HCT116 (cell line): ENCODE measurements around the gene ERP27. TPM values are rescaled to one million over a fixed set of nuclear protein-coding genes. Genes with fewer than 3 reads are reported as not detected.

Source experiments
- ATAC-seq: fragments of 200-7000 bp; cut with Tn5 transposase; 2 replicates; pipeline ENCODE4 v1.9.1; 2020; ENCODE audit warnings: mild to moderate bottlenecking, moderate library complexity
- BruUV-seq: library from RNA; stranded (reverse); fragments of 400-500 nt; replicated peaks from 2 replicates; lab custom pipeline; 2021; lab: Mats Ljungman, UMichigan
- CTCF ChIA-PET: fragments of 300-600 bp; sonication (Branson Sonifier 250); formaldehyde crosslinking; loops from one replicate; lab custom pipeline; 2021; ENCODE audit warnings: antibody characterized with exemption; lab: Charles Lee
- POLR2A ChIA-PET: fragments of 300-600, 350-600 bp; sonication (Branson Sonifier 250); formaldehyde crosslinking; loops from one replicate; lab custom pipeline; 2021; ENCODE audit warnings: antibody characterized with exemption; lab: Charles Lee
- RAD21 ChIA-PET, 2 experiments: fragments of 300-600 bp; sonication (Branson Sonifier 250); formaldehyde crosslinking; loops; one replicate each; lab custom pipeline; 2023; ENCODE audit warnings: low total read pairs in 2 of 2; ENCODE audit not compliant: uncharacterized antibody in 2 of 2, unreplicated experiment in 2 of 2, low non-redundant PET in 1 of 2; lab: Charles Lee
- DNase-seq: peaks from one replicate; pipeline ENCODE4 v3.0.0-alpha.2; 2010; ENCODE audit warnings: low read depth, low spot score
- H2AFZ ChIP-seq: fragments of 200-600 bp; shearing (Covaris generic), sonication (generic); 2 replicates; pipeline ENCODE4 v1.6.1; 2017; ENCODE audit warnings: low read depth, mixed run types, mixed read lengths, antibody characterized with exemption, low read length; ENCODE audit not compliant: poor library complexity, severe bottlenecking
- H3K27ac ChIP-seq: 2 replicates; pipeline ENCODE4 v1.5.1; 2012; ENCODE audit warnings: low read depth, low read length
- H3K27me3 ChIP-seq: fragments of 200-600 bp; sonication (generic); 2 replicates; pipeline ENCODE4 v1.6.1; 2016; ENCODE audit warnings: mixed run types, low read length, mixed read lengths; ENCODE audit not compliant: insufficient read depth
- H3K36me3 ChIP-seq, 2 experiments: fragments of 200-500 bp in 1 of 2; fragments of 200-600 bp in 1 of 2; sonication (Bioruptor generic) in 1 of 2; sonication (generic) in 1 of 2; 2 replicates each; pipeline versions ENCODE4 v1.5.1 to v1.6.1; 2014 to 2016; ENCODE audit warnings: low read length in 2 of 2, inconsistent platforms in 1 of 2, mixed read lengths in 1 of 2, mixed run types in 1 of 2; ENCODE audit not compliant: insufficient read depth in 2 of 2, control insufficient read depth in 1 of 2
- H3K4me1 ChIP-seq, 2 experiments: fragments of 200-600 bp in 1 of 2; sonication (generic) in 1 of 2; 2 replicates each; pipeline versions ENCODE4 v1.5.1 to v1.6.1; 2012 to 2017; ENCODE audit warnings: low read length in 2 of 2, inconsistent platforms in 1 of 2, mild to moderate bottlenecking in 1 of 2, mixed read lengths in 1 of 2, mixed run types in 1 of 2, moderate library complexity in 1 of 2; ENCODE audit not compliant: insufficient read depth in 2 of 2, control insufficient read depth in 1 of 2
- H3K4me2 ChIP-seq: fragments of 200-600 bp; sonication (generic); 2 replicates; pipeline ENCODE4 v1.6.1; 2017; ENCODE audit warnings: mixed run types, low read length, mixed read lengths
- H3K4me3 ChIP-seq, 2 experiments: fragments of 200-600 bp in 1 of 2; sonication (generic) in 1 of 2; replicated peaks in 1 of 2; 2 replicates each; pipeline ENCODE4 v1.5.1; 2011 to 2016; ENCODE audit warnings: low read length in 2 of 2, control low read depth in 1 of 2, low read depth in 1 of 2, mild to moderate bottlenecking in 1 of 2, mixed read lengths in 1 of 2, mixed run types in 1 of 2
- H3K79me2 ChIP-seq: fragments of 200-600 bp; sonication (generic); 2 replicates; pipeline ENCODE4 v1.6.1; 2017; ENCODE audit warnings: mild to moderate bottlenecking, mixed run types, low read length, moderate library complexity, mixed read lengths; ENCODE audit not compliant: insufficient read depth
- H3K9ac ChIP-seq: fragments of 200-600 bp; sonication (generic); 2 replicates; pipeline ENCODE4 v1.6.1; 2016; ENCODE audit warnings: low read length, mixed read lengths
- H3K9me2 ChIP-seq: fragments of 200-600 bp; sonication (generic), shearing (Covaris generic); 2 replicates; pipeline ENCODE4 v1.6.1; 2017; ENCODE audit warnings: mixed run types, mild to moderate bottlenecking, moderate library complexity; ENCODE audit not compliant: insufficient read depth
- H3K9me3 ChIP-seq, 2 experiments: fragments of 200-500 bp in 1 of 2; fragments of 200-600 bp in 1 of 2; sonication (Bioruptor generic) in 1 of 2; sonication (generic) in 1 of 2; 2 replicates each; pipeline ENCODE4 v1.6.1; 2014 to 2017; ENCODE audit warnings: low read length in 2 of 2, mixed read lengths in 2 of 2, inconsistent platforms in 1 of 2, low read depth in 1 of 2, mild to moderate bottlenecking in 1 of 2, mixed run types in 1 of 2, moderate library complexity in 1 of 2; ENCODE audit not compliant: control insufficient read depth in 1 of 2, insufficient read depth in 1 of 2
- H4K20me1 ChIP-seq: fragments of 200-600 bp; sonication (generic), shearing (Covaris generic); 2 replicates; pipeline ENCODE4 v1.6.1; 2017; ENCODE audit warnings: mixed run types, mild to moderate bottlenecking, moderate library complexity; ENCODE audit not compliant: insufficient read depth
- EGR1 ChIP-seq: IDR thresholded peaks from 2 replicates; pipeline ENCODE4 v1.6.1; 2012; ENCODE audit warnings: low read depth
- EZH2 ChIP-seq: fragments of 200-600 bp; sonication (generic); IDR thresholded peaks from 2 replicates; pipeline ENCODE4 v1.6.1; 2017; ENCODE audit warnings: antibody characterized with exemption, mixed run types
- EZH2phosphoT487 ChIP-seq: fragments of 200-600 bp; IDR thresholded peaks from 2 replicates; pipeline ENCODE4 v1.6.1; 2018; ENCODE audit warnings: antibody characterized with exemption, borderline replicate concordance
- FOSL1 ChIP-seq: IDR thresholded peaks from 2 replicates; pipeline ENCODE4 v1.6.1; 2012; ENCODE audit warnings: low read depth
- JUND ChIP-seq: IDR thresholded peaks from 2 replicates; pipeline ENCODE4 v1.6.1; 2012
- POLR2A ChIP-seq: IDR thresholded peaks from 2 replicates; pipeline ENCODE4 v1.7.0; 2011; ENCODE audit warnings: borderline replicate concordance; ENCODE audit not compliant: insufficient read depth, insufficient read length; ENCODE audit errors: extremely low read depth
- POLR2AphosphoS5 ChIP-seq: IDR thresholded peaks from 2 replicates; pipeline ENCODE4 v1.6.1; 2011; ENCODE audit warnings: mild to moderate bottlenecking, low read depth, low read length, moderate library complexity
- RAD21 ChIP-seq: IDR thresholded peaks from 2 replicates; pipeline ENCODE4 v1.6.1; 2012; ENCODE audit warnings: low read depth, mild to moderate bottlenecking
- SIN3A ChIP-seq: IDR thresholded peaks from 2 replicates; pipeline ENCODE4 v1.6.1; 2012; ENCODE audit warnings: low read depth
- SP1 ChIP-seq: IDR thresholded peaks from 2 replicates; pipeline ENCODE4 v1.6.1; 2012; ENCODE audit warnings: low read depth
- SRF ChIP-seq: IDR thresholded peaks from 2 replicates; pipeline ENCODE4 v1.6.1; 2012; ENCODE audit warnings: low read depth
- TCF7L2 ChIP-seq: IDR thresholded peaks from 2 replicates; pipeline ENCODE4 v1.7.0; 2011; ENCODE audit warnings: borderline replicate concordance, inconsistent platforms; ENCODE audit not compliant: insufficient read depth, insufficient read length; ENCODE audit errors: extremely low read depth
- ZFX ChIP-seq: fragments of 450-650 bp; IDR thresholded peaks from 2 replicates; pipeline ENCODE4 v1.6.1; 2017
- intact Hi-C: fragments of 100-400 bp; cut with micrococcal nuclease; formaldehyde crosslinking; loops from 2 replicates; pipeline ENCODE4 v1.10.0; 2022
- total RNA-seq: library from RNA; stranded (reverse); gene quantifications from one replicate; pipeline ENCODE4 v1.2.1, GENCODE V29; 2021; ENCODE audit not compliant: unreplicated experiment
- TF ChIP-seq, protein P1 (sequence below): IDR thresholded peaks from 2 replicates; pipeline ENCODE4 v1.6.1; 2012
- TF ChIP-seq, protein P2 (sequence below): IDR thresholded peaks from 2 replicates; pipeline ENCODE4 v1.6.1; 2012; ENCODE audit warnings: low read depth
- TF ChIP-seq, protein P3 (sequence below): IDR thresholded peaks from 2 replicates; pipeline ENCODE4 v1.6.1; 2011; ENCODE audit warnings: mild to moderate bottlenecking, low read length, moderate library complexity; ENCODE audit not compliant: insufficient replicate concordance; ENCODE audit errors: extremely low read depth
- TF ChIP-seq, protein P4 (sequence below), 3 experiments: fragments of 200-600 bp in 1 of 3; sonication (generic) in 1 of 3; IDR thresholded peaks in 2 of 3; conservative IDR thresholded peaks in 1 of 3; 2 replicates each; pipeline ENCODE4 v1.5.1; 2012 to 2017; ENCODE audit warnings: low read depth in 2 of 3, low read length in 2 of 3, antibody characterized with exemption in 1 of 3, borderline replicate concordance in 1 of 3, control low read depth in 1 of 3, mild to moderate bottlenecking in 1 of 3, mixed read lengths in 1 of 3, mixed run types in 1 of 3, moderate library complexity in 1 of 3; ENCODE audit not compliant: insufficient read depth in 1 of 3

Gene ERP27
- total RNA-seq, 1 experiment from 2014 or later, result 0.39 TPM

DNA sequence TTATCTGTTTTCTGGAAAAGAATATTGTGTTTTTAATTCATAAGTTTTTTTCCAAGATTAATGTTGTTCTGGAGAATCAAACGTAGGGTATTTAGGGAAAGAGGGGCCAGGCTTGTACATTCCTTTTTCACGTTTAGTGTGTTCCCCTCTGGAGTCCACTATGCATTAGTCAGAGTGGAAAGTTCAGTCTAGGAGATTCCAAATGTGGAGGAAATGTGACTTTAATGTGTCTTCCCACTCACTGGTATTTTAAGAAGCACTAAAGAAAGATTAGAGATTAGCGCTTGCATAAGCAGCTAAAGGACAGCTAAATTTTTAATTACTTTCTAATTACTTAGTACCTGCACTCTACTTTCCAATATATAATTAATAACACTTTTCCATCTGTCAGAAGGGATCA lies 30.1 kb upstream of the ERP27 start:
- Histone ChIP-seq H2AFZ (no peak overlapping the region), H3K4me1 (no peaks in the 10 kb centered on the region), H3K36me3 (no peaks in the 10 kb centered on the region), H3K27me3 (no peaks in the 10 kb centered on the region), H3K9ac (no peak overlapping the region), H3K9me3 (no peaks in the 10 kb centered on the region), H3K27ac (no peak overlapping the region), H4K20me1 (no peaks in the 10 kb centered on the region), H3K4me3 (no peak overlapping the region), H3K4me2 (no peak overlapping the region), H3K79me2 (no peaks in the 10 kb centered on the region), H3K9me2 (no peaks in the 10 kb centered on the region)
- ChIA-PET RAD21 (no interaction called here), POLR2A (no interaction called here), CTCF (no interaction called here)
- intact Hi-C loops, result no loop called here
- BruUV-seq, result no TSS peak
- no peak for ATAC-seq
- TF ChIP-seq SIN3A (no peak), FOSL1 (no peak), SP1 (no peak), JUND (no peak), EZH2phosphoT487 (no peak), SRF (no peak), POLR2A (no peak), TCF7L2 (no peak), ZFX (no peak), EGR1 (no peak), EZH2 (no peak), RAD21 (no peak), POLR2AphosphoS5 (no peak)
- TF ChIP-seq, protein P1, sequence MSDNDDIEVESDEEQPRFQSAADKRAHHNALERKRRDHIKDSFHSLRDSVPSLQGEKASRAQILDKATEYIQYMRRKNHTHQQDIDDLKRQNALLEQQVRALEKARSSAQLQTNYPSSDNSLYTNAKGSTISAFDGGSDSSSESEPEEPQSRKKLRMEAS, result no peak
- TF ChIP-seq, protein P2, sequence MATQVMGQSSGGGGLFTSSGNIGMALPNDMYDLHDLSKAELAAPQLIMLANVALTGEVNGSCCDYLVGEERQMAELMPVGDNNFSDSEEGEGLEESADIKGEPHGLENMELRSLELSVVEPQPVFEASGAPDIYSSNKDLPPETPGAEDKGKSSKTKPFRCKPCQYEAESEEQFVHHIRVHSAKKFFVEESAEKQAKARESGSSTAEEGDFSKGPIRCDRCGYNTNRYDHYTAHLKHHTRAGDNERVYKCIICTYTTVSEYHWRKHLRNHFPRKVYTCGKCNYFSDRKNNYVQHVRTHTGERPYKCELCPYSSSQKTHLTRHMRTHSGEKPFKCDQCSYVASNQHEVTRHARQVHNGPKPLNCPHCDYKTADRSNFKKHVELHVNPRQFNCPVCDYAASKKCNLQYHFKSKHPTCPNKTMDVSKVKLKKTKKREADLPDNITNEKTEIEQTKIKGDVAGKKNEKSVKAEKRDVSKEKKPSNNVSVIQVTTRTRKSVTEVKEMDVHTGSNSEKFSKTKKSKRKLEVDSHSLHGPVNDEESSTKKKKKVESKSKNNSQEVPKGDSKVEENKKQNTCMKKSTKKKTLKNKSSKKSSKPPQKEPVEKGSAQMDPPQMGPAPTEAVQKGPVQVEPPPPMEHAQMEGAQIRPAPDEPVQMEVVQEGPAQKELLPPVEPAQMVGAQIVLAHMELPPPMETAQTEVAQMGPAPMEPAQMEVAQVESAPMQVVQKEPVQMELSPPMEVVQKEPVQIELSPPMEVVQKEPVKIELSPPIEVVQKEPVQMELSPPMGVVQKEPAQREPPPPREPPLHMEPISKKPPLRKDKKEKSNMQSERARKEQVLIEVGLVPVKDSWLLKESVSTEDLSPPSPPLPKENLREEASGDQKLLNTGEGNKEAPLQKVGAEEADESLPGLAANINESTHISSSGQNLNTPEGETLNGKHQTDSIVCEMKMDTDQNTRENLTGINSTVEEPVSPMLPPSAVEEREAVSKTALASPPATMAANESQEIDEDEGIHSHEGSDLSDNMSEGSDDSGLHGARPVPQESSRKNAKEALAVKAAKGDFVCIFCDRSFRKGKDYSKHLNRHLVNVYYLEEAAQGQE, result no peak
- TF ChIP-seq, protein P3, sequence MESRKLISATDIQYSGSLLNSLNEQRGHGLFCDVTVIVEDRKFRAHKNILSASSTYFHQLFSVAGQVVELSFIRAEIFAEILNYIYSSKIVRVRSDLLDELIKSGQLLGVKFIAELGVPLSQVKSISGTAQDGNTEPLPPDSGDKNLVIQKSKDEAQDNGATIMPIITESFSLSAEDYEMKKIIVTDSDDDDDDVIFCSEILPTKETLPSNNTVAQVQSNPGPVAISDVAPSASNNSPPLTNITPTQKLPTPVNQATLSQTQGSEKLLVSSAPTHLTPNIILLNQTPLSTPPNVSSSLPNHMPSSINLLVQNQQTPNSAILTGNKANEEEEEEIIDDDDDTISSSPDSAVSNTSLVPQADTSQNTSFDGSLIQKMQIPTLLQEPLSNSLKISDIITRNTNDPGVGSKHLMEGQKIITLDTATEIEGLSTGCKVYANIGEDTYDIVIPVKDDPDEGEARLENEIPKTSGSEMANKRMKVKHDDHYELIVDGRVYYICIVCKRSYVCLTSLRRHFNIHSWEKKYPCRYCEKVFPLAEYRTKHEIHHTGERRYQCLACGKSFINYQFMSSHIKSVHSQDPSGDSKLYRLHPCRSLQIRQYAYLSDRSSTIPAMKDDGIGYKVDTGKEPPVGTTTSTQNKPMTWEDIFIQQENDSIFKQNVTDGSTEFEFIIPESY, result no peak
- TF ChIP-seq, protein P4, sequence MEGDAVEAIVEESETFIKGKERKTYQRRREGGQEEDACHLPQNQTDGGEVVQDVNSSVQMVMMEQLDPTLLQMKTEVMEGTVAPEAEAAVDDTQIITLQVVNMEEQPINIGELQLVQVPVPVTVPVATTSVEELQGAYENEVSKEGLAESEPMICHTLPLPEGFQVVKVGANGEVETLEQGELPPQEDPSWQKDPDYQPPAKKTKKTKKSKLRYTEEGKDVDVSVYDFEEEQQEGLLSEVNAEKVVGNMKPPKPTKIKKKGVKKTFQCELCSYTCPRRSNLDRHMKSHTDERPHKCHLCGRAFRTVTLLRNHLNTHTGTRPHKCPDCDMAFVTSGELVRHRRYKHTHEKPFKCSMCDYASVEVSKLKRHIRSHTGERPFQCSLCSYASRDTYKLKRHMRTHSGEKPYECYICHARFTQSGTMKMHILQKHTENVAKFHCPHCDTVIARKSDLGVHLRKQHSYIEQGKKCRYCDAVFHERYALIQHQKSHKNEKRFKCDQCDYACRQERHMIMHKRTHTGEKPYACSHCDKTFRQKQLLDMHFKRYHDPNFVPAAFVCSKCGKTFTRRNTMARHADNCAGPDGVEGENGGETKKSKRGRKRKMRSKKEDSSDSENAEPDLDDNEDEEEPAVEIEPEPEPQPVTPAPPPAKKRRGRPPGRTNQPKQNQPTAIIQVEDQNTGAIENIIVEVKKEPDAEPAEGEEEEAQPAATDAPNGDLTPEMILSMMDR (IDR thresholded peaks at IDR 0.05 in 2 of 3, conservative IDR thresholded peaks at IDR 0.05 in 1 of 3; ENCODE audit: borderline replicate concordance in 1 of 3, insufficient read depth in 1 of 3, low read depth in 2 of 3, low read length in 2 of 3), result no peak
- DNase-seq, result no peak
